Measurements from ENCODE around the gene SLC34A3. TPM values are rescaled to one million over a fixed set of nuclear protein-coding genes. Genes with fewer than 3 reads are reported as not detected.

Gene SLC34A3
- polyA plus RNA-seq, 4 donors, result 0.21 to 30.3 (median 0.85) TPM

DNA sequence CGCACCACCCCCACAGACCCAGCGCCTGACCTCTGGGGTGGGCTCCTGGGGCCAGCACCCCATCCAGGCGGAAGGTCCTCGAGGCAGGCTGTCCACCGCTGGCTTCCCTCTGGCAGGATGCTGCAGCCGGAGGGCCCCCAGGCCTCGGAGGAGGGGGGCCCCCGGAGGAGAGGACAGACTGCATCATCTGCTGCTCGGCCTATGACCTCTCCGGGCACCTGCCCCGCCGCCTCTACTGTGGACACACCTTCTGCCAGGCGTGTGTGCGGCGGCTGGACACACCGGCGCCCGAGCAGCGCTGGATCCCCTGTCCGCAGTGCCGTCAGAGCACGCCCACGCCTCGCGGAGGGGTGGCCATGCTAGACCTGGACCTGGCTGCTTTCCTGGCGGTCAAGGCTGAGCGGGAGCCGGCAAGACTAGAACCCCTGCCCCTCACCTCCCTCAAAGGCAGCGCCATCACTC, 2.2 kb upstream of the SLC34A3 start:
- DNase-seq, result peak in 1 of 2 donors; percentile 39
- Histone ChIP-seq H3K4me1 (ENCODE audit: control insufficient read depth in 3 of 3, insufficient read depth in 2 of 3, low read depth in 1 of 3, low read length in 2 of 3) (peaks cover 0 to 88% (median 11%) of the 10 kb centered on the region in 3 donors), H3K9me3 (ENCODE audit: control insufficient read depth in 2 of 2, insufficient read depth in 1 of 2, low read depth in 1 of 2, low read length in 1 of 2) (no peaks in the 10 kb centered on the region), H3K27me3 (ENCODE audit: control insufficient read depth in 3 of 3, insufficient read depth in 3 of 3, low read length in 3 of 3) (no peaks in the 10 kb centered on the region), H3K4me3 (ENCODE audit: low read depth in 1 of 3, low read length in 3 of 3) (peak overlapping the region in 1 of 3 donors; percentile 16), H3K36me3 (ENCODE audit: control insufficient read depth in 3 of 3, insufficient read depth in 2 of 3, low read depth in 1 of 3, low read length in 3 of 3) (peaks cover 0 to 27% (median 0%) of the 10 kb centered on the region in 3 donors), H3K27ac (ENCODE audit: low read depth in 1 of 3, low read length in 2 of 3) (peak overlapping the region in 1 of 3 donors; percentile 95)
- FAIRE-seq, result no peak
- WGBS, 3 donors, result 32 to 57% (median 36%) methylated on average over 16 to 29 of the region's 29 CpGs

DNA sequence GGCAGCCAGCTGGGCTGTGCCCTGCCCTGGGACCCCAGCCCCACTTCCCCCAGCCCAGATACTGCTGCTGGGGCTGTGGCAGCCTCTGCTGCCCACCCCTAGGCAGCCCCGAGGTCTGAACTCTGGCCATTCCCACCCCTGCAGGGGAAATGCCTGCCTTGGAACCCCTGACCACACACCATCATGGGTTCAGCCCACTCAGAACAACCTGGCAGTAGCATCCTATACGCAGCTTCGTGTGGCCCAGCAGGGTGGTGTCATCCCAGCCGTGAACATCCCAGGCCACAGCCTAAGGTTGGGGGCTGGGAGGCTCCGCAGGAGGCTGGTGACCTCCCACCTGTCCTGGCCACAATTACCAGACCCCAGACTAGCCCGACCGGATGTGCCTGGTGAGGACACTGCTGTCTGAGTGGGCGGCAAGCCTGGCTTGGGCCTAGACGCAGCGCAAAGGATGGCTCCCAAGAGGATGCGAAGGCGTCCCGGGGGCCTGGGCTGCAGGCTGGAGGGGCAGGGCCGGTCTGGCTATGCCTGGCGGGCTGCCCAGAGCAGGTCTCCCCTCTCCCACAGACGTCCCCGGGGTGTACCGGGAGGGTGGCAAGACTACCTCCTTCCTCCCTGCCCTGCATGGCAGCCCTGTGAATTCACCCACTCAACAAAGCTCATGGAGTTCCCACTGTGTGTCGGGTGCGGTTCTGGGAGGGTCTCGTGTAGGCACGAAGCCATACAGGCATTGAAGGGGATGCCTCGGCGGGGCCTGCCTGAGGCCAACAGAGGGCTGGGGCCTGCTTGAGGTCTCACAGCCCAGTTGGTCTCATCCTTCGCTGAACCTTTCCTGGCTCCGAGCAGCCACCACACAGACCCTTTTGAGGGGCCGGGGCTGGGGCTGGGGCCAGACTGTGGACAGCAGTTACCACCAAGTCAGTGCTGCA, 1.5 kb upstream of the SLC34A3 start:
- DNase-seq (peak in 1 of 2 donors; percentile 36), FAIRE-seq (no peak)
- WGBS, 3 donors, result 61 to 69% (median 68%) methylated on average over 26 to 27 of the region's 27 CpGs
- Histone ChIP-seq H3K4me3 (ENCODE audit: low read depth in 1 of 3, low read length in 3 of 3) (no peak overlapping the region), H3K4me1 (ENCODE audit: control insufficient read depth in 3 of 3, insufficient read depth in 2 of 3, low read depth in 1 of 3, low read length in 2 of 3) (peaks cover 0 to 84% (median 11%) of the 10 kb centered on the region in 3 donors), H3K27ac (ENCODE audit: low read depth in 1 of 3, low read length in 2 of 3) (peak overlapping the region in 1 of 3 donors; percentile 95), H3K9me3 (ENCODE audit: control insufficient read depth in 2 of 2, insufficient read depth in 1 of 2, low read depth in 1 of 2, low read length in 1 of 2) (no peaks in the 10 kb centered on the region), H3K36me3 (ENCODE audit: control insufficient read depth in 3 of 3, insufficient read depth in 2 of 3, low read depth in 1 of 3, low read length in 3 of 3) (peaks cover 0 to 31% (median 0%) of the 10 kb centered on the region in 3 donors), H3K27me3 (ENCODE audit: control insufficient read depth in 3 of 3, insufficient read depth in 3 of 3, low read length in 3 of 3) (no peaks in the 10 kb centered on the region)

DNA sequence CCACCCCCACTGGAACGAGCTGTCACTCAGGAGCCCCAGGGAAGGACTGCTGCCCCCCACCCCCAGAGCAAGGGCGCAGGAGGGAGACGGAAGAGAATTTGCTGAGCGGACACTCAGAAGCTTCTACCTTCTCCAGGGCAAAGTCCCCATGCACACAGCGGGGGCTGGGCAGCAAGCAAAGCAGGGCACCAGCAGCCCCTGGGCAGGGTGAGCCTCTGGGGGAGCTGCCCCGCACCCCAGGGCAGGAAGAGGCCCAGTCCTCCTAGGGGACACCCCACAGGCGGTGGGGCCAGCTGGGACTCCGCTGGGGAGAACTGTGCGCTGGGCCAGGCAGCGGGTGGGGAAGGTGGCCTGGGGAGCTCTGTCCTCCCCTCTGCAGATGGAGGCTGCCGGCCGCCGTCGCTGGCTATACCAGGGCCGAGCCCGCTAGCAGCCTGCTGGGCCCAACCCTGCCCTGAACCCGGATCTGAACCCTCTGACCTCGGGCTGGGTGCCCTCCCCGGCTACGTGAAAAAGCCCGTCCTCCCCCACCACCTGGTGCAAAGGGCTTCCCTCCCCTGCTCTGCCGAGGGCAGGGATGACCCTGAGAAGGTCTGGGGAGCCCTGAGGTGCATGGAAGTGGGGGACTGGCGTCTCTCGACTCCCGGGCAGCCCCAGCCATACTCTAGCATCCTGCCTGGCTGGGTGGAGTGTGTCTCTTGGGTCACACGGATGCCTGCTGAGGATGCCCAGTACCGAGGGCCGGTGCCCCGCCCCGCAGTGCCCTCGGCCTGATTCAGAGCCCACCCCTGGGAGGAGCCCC, 597 bp upstream of the SLC34A3 start:
- 17 to 51% (median 27%) methylated on average over 27 to 31 of the region's 31 CpGs for WGBS, 3 donors
- Histone ChIP-seq H3K36me3 (ENCODE audit: control insufficient read depth in 3 of 3, insufficient read depth in 2 of 3, low read depth in 1 of 3, low read length in 3 of 3) (peaks cover 0 to 40% (median 0%) of the 10 kb centered on the region in 3 donors), H3K9me3 (ENCODE audit: control insufficient read depth in 2 of 2, insufficient read depth in 1 of 2, low read depth in 1 of 2, low read length in 1 of 2) (no peaks in the 10 kb centered on the region), H3K4me1 (ENCODE audit: control insufficient read depth in 3 of 3, insufficient read depth in 2 of 3, low read depth in 1 of 3, low read length in 2 of 3) (peaks cover 0 to 80% (median 11%) of the 10 kb centered on the region in 3 donors), H3K27ac (ENCODE audit: low read depth in 1 of 3, low read length in 2 of 3) (peak overlapping the region in 2 of 3 donors; percentile 5 to 95), H3K4me3 (ENCODE audit: low read depth in 1 of 3, low read length in 3 of 3) (peak overlapping the region in 1 of 3 donors; percentile 21), H3K27me3 (ENCODE audit: control insufficient read depth in 3 of 3, insufficient read depth in 3 of 3, low read length in 3 of 3) (no peaks in the 10 kb centered on the region)
- no peak for FAIRE-seq
- DNase-seq, result peak; percentile 52 to 92

DNA sequence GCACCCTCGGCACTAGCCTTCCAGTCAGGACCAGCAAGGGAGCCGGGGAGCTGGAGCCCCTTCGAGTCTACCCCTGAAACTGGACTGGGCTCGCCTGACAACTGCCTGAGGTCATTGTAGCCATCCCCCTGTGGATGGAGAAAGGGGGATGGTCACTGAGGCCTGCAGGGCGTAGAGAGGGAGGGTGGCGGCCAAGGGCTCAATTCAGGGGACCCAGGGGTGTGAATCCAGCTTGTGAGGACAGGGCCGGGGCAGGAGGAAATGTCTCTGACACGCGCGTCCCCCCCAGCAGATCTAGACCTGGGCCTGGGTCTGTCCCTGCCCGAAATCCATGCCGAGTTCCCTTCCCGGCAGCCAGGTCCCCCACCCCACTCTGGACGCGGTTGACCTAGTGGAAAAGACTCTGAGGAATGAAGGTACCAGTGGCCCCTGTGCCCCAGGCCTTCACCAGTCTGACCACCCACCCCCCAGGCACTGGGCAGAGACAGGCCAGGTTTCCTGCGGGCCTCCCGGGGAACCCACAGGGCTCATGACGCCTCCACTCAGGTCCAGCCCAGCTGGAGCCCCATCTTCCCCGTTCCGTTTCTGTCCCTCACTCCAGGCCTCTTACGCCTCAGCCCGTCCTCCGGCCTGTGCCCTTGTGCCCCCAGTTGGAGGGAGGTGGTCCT, 805 bp downstream of the SLC34A3 start:
- H3K4me3 ChIP-seq (ENCODE audit: low read depth in 1 of 3, low read length in 3 of 3), result no peak overlapping the region
- H3K4me1 ChIP-seq (ENCODE audit: control insufficient read depth in 3 of 3, insufficient read depth in 2 of 3, low read depth in 1 of 3, low read length in 2 of 3), result peaks cover 0 to 74% (median 11%) of the 10 kb centered on the region in 3 donors
- FAIRE-seq (no peak), DNase-seq (no peak)
- peak overlapping the region in 1 of 3 donors; percentile 95 for H3K27ac ChIP-seq (ENCODE audit: low read depth in 1 of 3, low read length in 2 of 3)
- WGBS, 3 donors, result 78 to 84% (median 80%) methylated on average over 20 to 23 of the region's 23 CpGs
- no peaks in the 10 kb centered on the region for H3K27me3 ChIP-seq (ENCODE audit: control insufficient read depth in 3 of 3, insufficient read depth in 3 of 3, low read length in 3 of 3)
- H3K36me3 ChIP-seq (ENCODE audit: control insufficient read depth in 3 of 3, insufficient read depth in 2 of 3, low read depth in 1 of 3, low read length in 3 of 3), result peaks cover 0 to 47% (median 0%) of the 10 kb centered on the region in 3 donors
- no peaks in the 10 kb centered on the region for H3K9me3 ChIP-seq (ENCODE audit: control insufficient read depth in 2 of 2, insufficient read depth in 1 of 2, low read depth in 1 of 2, low read length in 1 of 2)

- no peaks in the 10 kb centered on the region for H3K27me3 ChIP-seq (ENCODE audit: control insufficient read depth in 3 of 3, insufficient read depth in 3 of 3, low read length in 3 of 3)
- no peaks in the 10 kb centered on the region for H3K9me3 ChIP-seq (ENCODE audit: control insufficient read depth in 2 of 2, insufficient read depth in 1 of 2, low read depth in 1 of 2, low read length in 1 of 2)
- peaks cover 0 to 47% (median 0%) of the 10 kb centered on the region in 3 donors for H3K36me3 ChIP-seq (ENCODE audit: control insufficient read depth in 3 of 3, insufficient read depth in 2 of 3, low read depth in 1 of 3, low read length in 3 of 3)
- no peak overlapping the region for H3K4me3 ChIP-seq (ENCODE audit: low read depth in 1 of 3, low read length in 3 of 3)
- FAIRE-seq, result no peak
- H3K27ac ChIP-seq (ENCODE audit: low read depth in 1 of 3, low read length in 2 of 3), result peak overlapping the region in 1 of 3 donors; percentile 95
- DNase-seq, result no peak
- 54 to 75% (median 69%) methylated on average over 7 to 10 of the region's 10 CpGs for WGBS, 3 donors
- peaks cover 3 to 74% (median 11%) of the 10 kb centered on the region in 3 donors for H3K4me1 ChIP-seq (ENCODE audit: control insufficient read depth in 3 of 3, insufficient read depth in 2 of 3, low read depth in 1 of 3, low read length in 2 of 3)
Observed at GRCh38 chr9:137232101-137232500, 1.4 kb downstream of the SLC34A3 start.

GRCh38 chr9:137232510-137232909, 1.8 kb downstream of the SLC34A3 start:
- DNase-seq (peak in 1 of 2 donors; percentile 55), FAIRE-seq (no peak)
- Histone ChIP-seq H3K36me3 (ENCODE audit: control insufficient read depth in 3 of 3, insufficient read depth in 2 of 3, low read depth in 1 of 3, low read length in 3 of 3) (peaks cover 0 to 47% (median 0%) of the 10 kb centered on the region in 3 donors), H3K27me3 (ENCODE audit: control insufficient read depth in 3 of 3, insufficient read depth in 3 of 3, low read length in 3 of 3) (no peaks in the 10 kb centered on the region), H3K9me3 (ENCODE audit: control insufficient read depth in 2 of 2, insufficient read depth in 1 of 2, low read depth in 1 of 2, low read length in 1 of 2) (no peaks in the 10 kb centered on the region), H3K4me1 (ENCODE audit: control insufficient read depth in 3 of 3, insufficient read depth in 2 of 3, low read depth in 1 of 3, low read length in 2 of 3) (peaks cover 3 to 74% (median 11%) of the 10 kb centered on the region in 3 donors), H3K4me3 (ENCODE audit: low read depth in 1 of 3, low read length in 3 of 3) (no peak overlapping the region), H3K27ac (ENCODE audit: low read depth in 1 of 3, low read length in 2 of 3) (peak overlapping the region in 1 of 3 donors; percentile 95)
- WGBS, 3 donors, result 18 to 73% (median 46%) methylated on average over 14 to 24 of the region's 24 CpGs

- DNase-seq (no peak), FAIRE-seq (no peak)
- Histone ChIP-seq H3K4me3 (ENCODE audit: low read depth in 1 of 3, low read length in 3 of 3) (peak overlapping the region in 1 of 3 donors; percentile 23), H3K36me3 (ENCODE audit: control insufficient read depth in 3 of 3, insufficient read depth in 2 of 3, low read depth in 1 of 3, low read length in 3 of 3) (peaks cover 0 to 50% (median 0%) of the 10 kb centered on the region in 3 donors), H3K4me1 (ENCODE audit: control insufficient read depth in 3 of 3, insufficient read depth in 2 of 3, low read depth in 1 of 3, low read length in 2 of 3) (peaks cover 3 to 74% (median 11%) of the 10 kb centered on the region in 3 donors), H3K9me3 (ENCODE audit: control insufficient read depth in 2 of 2, insufficient read depth in 1 of 2, low read depth in 1 of 2, low read length in 1 of 2) (no peaks in the 10 kb centered on the region), H3K27ac (ENCODE audit: low read depth in 1 of 3, low read length in 2 of 3) (peak overlapping the region in 1 of 3 donors; percentile 54), H3K27me3 (ENCODE audit: control insufficient read depth in 3 of 3, insufficient read depth in 3 of 3, low read length in 3 of 3) (no peaks in the 10 kb centered on the region)
- WGBS, 3 donors, result 28 to 76% (median 52%) methylated on average over 29 to 40 of the region's 40 CpGs
Observed at GRCh38 chr9:137233143-137233980, 2.7 kb downstream of the SLC34A3 start.
